Measurements from ENCODE around the gene NOPCHAP1. TPM values are rescaled to one million over a fixed set of nuclear protein-coding genes. Genes with fewer than 3 reads are reported as not detected.

The NOPCHAP1 gene
- total and polyA plus RNA-seq, 2 of the 8 experiments (the other 6 are each of a cell fraction or from before 2014, with no cell fraction given) = 14.9 to 39.5 TPM

GRCh38 chr12:104951759-104952509, 34.2 kb upstream of the NOPCHAP1 start:
- Histone ChIP-seq H3K23ac (ENCODE audit: insufficient read length) (no peak overlapping the region), H3K4me2 (ENCODE audit: insufficient read depth in 1 of 2, low read depth in 2 of 2, low read length in 2 of 2) (no peak overlapping the region), H3K4me3 (ENCODE audit: extremely low read depth in 1 of 4, insufficient read depth in 2 of 4, low read depth in 3 of 4, low read length in 4 of 4) (no peak overlapping the region), H4K20me1 (replicated peaks in 1 of 2; ENCODE audit: control insufficient read depth in 1 of 2, insufficient read depth in 2 of 2, low read length in 2 of 2) (no peaks in the 10 kb centered on the region), H3K56ac (replicated peaks; ENCODE audit: insufficient read length, low read depth, low read length) (no peak overlapping the region), H3K36me3 (ENCODE audit: control insufficient read depth in 2 of 4, insufficient read depth in 4 of 4, low read length in 3 of 4) (no peaks in the 10 kb centered on the region), H3K14ac (ENCODE audit: insufficient read length) (no peak overlapping the region), H3K79me1 (ENCODE audit: low read depth, low read length) (no peaks in the 10 kb centered on the region), H4K5ac (ENCODE audit: insufficient read length, low read depth, low read length) (no peak overlapping the region), H3K9ac (replicated peaks in 1 of 4; ENCODE audit: extremely low read depth in 1 of 4, low read depth in 3 of 4, low read length in 3 of 4) (no peak overlapping the region), H2BK15ac (ENCODE audit: low read length) (no peak overlapping the region), H4K91ac (replicated peaks; ENCODE audit: insufficient read length, low read length) (no peak overlapping the region), H2AFZ (ENCODE audit: low read length) (no peak overlapping the region), H3K4ac (replicated peaks; ENCODE audit: insufficient read length, low read depth, low read length) (no peak overlapping the region), H3K9me3 (ENCODE audit: insufficient read depth in 2 of 2, low read depth in 1 of 2, low read length in 1 of 2) (no peaks in the 10 kb centered on the region), H3K27me3 (replicated peaks in 1 of 4; ENCODE audit: control insufficient read depth in 3 of 4, extremely low read depth in 1 of 4, insufficient read depth in 3 of 4, low read length in 3 of 4) (peaks cover 0 to 4% (median 4%) of the 10 kb centered on the region in 4 experiments; a peak in 5 of 7 replicates), H2BK5ac (ENCODE audit: low read depth, low read length) (no peak overlapping the region), H4K8ac (ENCODE audit: extremely low read depth, insufficient read depth, low read length) (no peak overlapping the region), H2AK5ac (ENCODE audit: low read depth, low read length) (no peak overlapping the region), H3K23me2 (ENCODE audit: low read depth, low read length) (no peaks in the 10 kb centered on the region), H3K4me1 (replicated peaks in 1 of 4; ENCODE audit: control insufficient read depth in 3 of 4, insufficient read depth in 4 of 4, low read length in 3 of 4) (no peaks in the 10 kb centered on the region), H2BK20ac (ENCODE audit: low read length) (no peak overlapping the region), H2BK12ac (ENCODE audit: low read depth, low read length) (no peak overlapping the region), H2BK120ac (replicated peaks; ENCODE audit: low read depth, low read length) (no peak overlapping the region), H3K18ac (ENCODE audit: extremely low read depth, low read length) (no peak overlapping the region), H3K27ac (ENCODE audit: low read depth, low read length) (no peak overlapping the region), H3K79me2 (ENCODE audit: control insufficient read depth in 1 of 2, insufficient read depth in 2 of 2, low read length in 2 of 2) (no peaks in the 10 kb centered on the region)
- DNase-seq (ENCODE audit: low read depth in 1 of 2, low spot score in 2 of 2) (no peak), FAIRE-seq (no peak)
- CTCF ChIA-PET (ENCODE audit: partially characterized antibody) = no interaction called here
- TF ChIP-seq SP4 (IDR thresholded peaks at IDR 0.05; ENCODE audit: low read length) = no peak
- POLR2A ChIA-PET (ENCODE audit: partially characterized antibody) = no interaction called here
- 90% methylated on average over 5 of the region's 5 CpGs; no CpG with 5 or more reads in 1 of the 2 experiments for WGBS, 2 experiments (ENCODE audit: extremely low coverage in 1 of 2, insufficient coverage in 1 of 2, insufficient read length in 1 of 2, insufficient replicate concordance in 2 of 2, low coverage in 1 of 2, low lambda C conversion rate in 2 of 2, missing lambda C conversion rate in 1 of 2)
